ENCODE results near the gene TGFBR1. TPM values are rescaled to one million over a fixed set of nuclear protein-coding genes. Genes with fewer than 3 reads are reported as not detected.

TGFBR1 gene
- total RNA-seq, 1 donor from 2014 or later = 11.9 TPM

DNA sequence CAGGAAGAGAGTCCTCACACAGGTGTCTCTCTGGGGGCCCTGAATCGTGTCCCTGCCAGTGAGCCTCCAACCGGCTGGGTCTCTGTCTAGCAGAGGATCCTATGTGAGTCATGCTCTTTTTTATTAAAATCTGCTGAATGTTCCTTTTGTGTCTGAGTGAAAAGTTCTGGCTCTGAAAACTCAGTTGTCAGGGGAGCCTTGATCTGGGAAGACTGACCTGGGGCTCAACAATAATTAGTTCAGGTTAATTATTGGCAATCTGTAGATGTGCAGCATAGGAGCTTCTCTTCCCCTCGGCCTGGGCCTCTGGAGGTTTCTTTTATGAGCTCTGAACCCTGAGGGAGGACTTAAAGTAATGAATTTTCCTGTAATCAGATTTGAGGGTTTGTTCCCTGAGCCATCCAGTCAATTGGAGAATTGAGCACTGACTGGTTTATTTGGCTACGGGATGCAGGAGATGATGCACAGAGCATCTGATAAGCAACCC lies 71.7 kb downstream of the TGFBR1 start:
- intact Hi-C loops (cut with DNase I) = no loop called here
- ATAC-seq (ENCODE audit: poor library complexity) = no peak
- DNase-seq = no peak

DNA sequence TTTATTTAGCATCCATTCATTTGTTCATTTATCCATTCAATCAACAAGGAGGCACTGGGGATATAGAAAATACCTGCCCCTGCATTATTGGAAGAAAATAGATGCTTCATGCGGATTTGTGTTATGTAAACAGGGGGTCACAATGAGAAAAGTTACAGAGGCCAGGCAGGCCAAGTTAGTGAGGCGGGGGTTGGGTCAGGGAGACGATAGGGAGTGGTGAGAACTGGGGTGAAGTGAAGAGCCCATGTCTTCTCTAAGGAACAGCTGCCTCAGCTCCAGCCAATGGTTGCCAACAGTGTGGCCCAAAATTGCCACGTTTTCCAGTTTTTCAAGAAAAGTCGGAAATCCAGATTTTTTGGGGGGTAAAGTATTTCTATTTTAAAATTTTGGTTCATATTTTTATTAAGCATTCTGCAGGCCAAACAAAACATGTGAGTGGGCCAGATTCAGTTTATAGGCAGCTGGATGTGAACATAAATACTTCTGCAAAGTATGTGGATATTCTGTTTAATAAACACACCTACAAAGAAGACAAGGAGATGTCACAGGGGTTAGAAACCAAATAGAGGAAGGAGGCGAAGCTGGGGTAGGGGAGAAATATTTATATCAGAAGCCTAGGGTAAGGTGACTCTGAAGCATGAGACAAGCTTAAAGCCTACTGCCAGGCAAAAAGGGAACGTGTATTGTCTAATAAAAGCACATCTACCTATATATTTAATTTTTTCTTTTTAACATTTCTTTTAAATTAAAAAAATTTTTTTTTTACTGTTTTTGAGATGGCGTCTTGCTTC lies 72.9 kb downstream of the TGFBR1 start:
- ATAC-seq (ENCODE audit: poor library complexity) (no peak), DNase-seq (no peak)
- intact Hi-C loops (cut with DNase I) = no loop called here

DNA sequence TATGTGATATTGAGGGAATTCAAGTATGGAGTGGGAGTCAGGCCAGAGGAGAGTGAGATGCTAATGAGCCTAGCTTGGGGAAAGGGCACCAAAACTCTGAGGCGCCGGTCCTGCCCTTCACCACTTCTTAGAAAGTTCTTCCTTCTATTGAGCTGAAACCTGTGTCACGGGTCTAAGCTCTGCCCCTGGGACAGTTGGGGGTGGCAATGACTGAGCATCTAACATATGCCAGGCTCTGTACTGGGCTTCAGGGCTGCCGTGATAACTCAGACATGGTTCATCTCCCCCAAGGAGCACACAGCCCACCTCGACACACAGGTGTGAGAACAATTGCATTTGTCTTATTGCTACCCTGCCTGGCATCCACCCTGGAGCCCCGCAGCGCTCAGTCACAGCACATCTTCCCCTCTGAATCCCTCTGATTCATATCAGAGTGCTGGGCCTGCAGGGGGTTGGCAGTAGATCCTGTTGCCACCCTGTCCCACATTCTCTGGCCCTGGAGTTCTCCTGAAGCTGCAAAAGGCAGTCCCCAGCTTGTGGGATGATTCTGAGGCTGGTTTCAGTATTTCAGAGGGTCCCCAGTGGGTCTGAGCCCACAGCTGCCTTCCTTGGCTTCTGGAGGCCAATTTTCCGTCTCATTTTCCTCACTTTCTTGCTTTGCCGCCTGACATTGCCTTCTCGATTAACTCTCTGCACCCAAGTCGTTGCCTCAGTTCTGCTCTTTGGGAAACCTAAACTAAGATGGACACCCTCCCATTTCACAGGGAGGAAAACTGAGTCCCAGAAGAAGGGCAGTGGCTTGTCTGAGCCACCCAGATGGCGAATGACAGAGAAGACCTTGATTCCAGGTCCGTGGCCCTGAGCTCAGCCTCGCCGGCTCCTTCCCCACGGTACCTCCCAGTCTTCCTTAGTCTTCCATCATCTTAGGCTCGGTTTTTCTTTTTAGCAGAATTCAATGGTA lies 74.3 kb downstream of the TGFBR1 start:
- ATAC-seq (ENCODE audit: poor library complexity) = no peak
- intact Hi-C loops (cut with DNase I) = no loop called here
- DNase-seq = no peak

DNA sequence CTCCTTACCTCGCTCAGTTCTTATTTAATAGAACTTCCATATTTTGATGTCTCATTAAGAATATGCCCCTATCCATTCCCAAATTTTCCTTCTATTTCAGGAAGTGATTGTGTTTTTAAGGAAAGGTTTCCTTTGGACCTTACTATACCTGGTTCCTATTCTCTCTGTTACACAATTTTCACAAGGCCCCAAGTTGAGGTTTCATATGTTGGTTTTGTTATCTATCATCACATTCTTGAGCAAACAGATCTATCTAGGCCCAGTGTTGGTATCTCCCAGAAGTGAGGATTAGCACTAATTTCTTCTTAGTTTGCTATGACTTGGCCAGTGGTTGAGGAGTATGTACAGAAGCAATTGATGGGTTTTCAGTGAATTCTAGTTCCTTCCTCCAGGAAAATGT lies 75.3 kb downstream of the TGFBR1 start:
- DNase-seq (no peak), ATAC-seq (ENCODE audit: poor library complexity) (no peak)
- intact Hi-C loops (cut with DNase I) = loop anchor here (10.0 kb wide), 1 partner anchor 1145 kb away; no protein-coding TSS in a partner anchor

DNA sequence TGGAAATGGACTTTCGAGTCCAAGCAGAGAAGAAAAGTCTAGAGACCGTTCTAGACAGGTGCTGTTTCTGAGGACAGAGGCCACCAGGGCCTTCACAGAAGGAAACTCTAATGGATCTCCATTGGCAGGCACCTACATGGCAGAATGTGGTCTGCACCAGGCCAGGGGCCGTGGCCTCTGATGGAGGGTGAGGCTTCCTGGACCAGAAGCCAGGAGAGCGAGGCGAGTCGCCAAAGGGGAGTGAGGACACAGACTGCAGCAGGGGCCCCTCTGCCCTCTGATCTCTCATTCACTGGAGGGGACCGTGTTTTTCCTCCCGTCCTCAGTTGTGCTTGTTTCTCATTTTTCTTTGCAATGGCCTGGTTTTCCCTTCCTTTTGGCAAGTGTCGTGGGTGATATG lies 75.7 kb downstream of the TGFBR1 start:
- ATAC-seq (ENCODE audit: poor library complexity) (no peak), DNase-seq (no peak)
- intact Hi-C loops (cut with DNase I) = loop anchor here (10.0 kb wide), 1 partner anchor 1144 kb away; no protein-coding TSS in a partner anchor

DNA sequence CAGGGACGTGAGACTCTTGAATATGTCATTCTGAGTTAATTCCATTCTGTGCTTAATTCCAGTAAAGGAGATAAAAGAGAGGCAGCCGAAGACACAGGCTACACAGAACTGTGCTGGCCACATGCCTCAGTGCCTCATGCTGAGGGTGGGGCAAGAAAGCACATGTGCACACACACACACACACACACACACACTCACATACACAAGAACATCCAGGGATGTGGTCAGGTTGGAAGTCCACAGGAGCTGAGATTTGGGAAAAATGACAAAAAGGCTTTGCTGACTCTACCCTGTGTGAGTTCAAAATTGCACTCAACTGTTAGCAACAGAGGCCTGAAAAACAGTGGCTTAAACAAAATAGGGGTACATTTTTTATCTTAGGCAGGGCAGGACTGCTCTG lies 76.3 kb downstream of the TGFBR1 start:
- ATAC-seq (ENCODE audit: poor library complexity) (no peak), DNase-seq (no peak)
- intact Hi-C loops (cut with DNase I) = loop anchor here (10.0 kb wide), 1 partner anchor 1144 kb away; no protein-coding TSS in a partner anchor

DNA sequence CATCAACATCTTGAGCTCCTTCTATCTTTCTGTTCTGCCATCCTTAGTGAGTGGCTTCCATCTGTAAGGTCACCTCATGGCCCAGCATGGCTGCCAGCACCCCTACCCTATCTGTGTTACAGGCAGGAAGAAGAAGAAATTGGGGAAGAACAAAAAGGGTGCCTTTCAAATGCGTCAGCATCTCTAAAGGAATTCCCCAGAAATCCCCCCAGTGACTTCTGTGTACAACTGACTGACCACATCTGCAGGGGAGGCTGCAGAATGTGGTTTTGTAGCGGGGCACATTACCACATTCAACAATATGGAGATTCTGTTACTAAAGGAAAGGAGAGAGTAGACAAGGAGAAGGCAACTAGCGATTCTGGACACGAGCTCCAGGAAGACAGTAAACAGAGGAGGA lies 76.7 kb downstream of the TGFBR1 start:
- DNase-seq = no peak
- ATAC-seq (ENCODE audit: poor library complexity) = no peak
- intact Hi-C loops (cut with DNase I) = loop anchor here (10.0 kb wide), 1 partner anchor 1143 kb away; no protein-coding TSS in a partner anchor

DNA sequence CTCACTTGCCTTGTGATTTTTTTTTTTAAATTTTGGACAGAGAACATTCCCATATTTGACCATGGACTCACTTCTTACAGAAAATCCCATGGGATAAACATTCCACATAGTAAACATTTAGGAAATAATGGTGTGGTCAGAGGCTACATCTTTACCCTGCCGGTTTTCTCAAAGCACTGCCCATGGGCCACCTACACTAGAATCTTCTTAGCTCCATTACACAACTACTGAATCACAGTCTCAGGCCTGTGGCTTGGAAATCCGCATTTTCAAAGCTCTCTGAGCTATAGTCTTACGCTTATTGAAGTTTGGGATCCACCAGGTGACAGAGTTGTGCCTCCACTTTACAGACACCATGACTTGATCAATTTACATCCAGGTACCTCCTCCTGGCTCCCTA lies 77.4 kb downstream of the TGFBR1 start:
- intact Hi-C loops (cut with DNase I) = loop anchor here (10.0 kb wide), 1 partner anchor 1142 kb away; no protein-coding TSS in a partner anchor
- no peak for ATAC-seq (ENCODE audit: poor library complexity)
- no peak for DNase-seq

DNA sequence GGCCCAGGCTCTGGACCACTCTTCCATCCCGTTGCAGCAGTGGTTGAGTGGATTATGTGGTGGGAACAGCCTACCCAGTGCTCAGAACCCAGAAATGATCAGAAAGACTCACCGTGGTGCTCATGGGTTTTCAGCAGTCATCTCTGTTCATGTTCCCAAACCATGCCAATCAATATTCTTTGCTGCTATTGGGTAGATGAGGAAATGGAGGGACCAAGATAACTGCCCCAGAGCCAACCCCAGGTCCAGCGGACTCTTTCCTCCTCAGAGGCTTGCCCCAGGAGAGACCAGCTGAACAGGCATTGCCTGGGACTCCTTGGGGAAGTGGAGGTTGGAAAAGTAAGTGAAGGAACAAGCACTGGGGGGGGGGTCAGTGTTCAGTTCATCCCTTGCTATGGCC lies 78.7 kb downstream of the TGFBR1 start:
- intact Hi-C loops (cut with DNase I) = loop anchor here (10.0 kb wide), 1 partner anchor 1141 kb away; no protein-coding TSS in a partner anchor
- ATAC-seq (ENCODE audit: poor library complexity) = no peak
- DNase-seq = no peak

DNA sequence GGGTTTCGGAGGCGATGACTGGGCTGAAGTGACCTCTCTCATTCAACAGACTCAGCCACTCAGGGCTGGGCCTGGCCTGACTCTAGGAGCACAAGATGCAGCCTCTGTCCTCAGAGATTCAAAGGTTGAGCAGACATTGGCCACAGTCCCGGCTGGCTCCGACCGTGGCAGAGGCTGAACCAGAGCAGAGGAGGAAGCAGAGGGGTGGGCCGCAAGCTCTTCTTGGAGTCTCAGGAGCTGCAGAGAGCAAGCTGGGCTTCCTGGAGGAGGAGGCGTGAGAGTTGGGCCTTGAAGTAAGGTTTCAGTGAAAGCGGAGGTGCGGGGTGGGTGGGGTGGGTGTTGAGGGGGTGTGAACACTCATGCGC lies 79.2 kb downstream of the TGFBR1 start:
- ATAC-seq (ENCODE audit: poor library complexity) = peak; percentile 26
- intact Hi-C loops (cut with DNase I) = loop anchor here (10.0 kb wide), 1 partner anchor 1141 kb away; no protein-coding TSS in a partner anchor
- peak; percentile 60 for DNase-seq

DNA sequence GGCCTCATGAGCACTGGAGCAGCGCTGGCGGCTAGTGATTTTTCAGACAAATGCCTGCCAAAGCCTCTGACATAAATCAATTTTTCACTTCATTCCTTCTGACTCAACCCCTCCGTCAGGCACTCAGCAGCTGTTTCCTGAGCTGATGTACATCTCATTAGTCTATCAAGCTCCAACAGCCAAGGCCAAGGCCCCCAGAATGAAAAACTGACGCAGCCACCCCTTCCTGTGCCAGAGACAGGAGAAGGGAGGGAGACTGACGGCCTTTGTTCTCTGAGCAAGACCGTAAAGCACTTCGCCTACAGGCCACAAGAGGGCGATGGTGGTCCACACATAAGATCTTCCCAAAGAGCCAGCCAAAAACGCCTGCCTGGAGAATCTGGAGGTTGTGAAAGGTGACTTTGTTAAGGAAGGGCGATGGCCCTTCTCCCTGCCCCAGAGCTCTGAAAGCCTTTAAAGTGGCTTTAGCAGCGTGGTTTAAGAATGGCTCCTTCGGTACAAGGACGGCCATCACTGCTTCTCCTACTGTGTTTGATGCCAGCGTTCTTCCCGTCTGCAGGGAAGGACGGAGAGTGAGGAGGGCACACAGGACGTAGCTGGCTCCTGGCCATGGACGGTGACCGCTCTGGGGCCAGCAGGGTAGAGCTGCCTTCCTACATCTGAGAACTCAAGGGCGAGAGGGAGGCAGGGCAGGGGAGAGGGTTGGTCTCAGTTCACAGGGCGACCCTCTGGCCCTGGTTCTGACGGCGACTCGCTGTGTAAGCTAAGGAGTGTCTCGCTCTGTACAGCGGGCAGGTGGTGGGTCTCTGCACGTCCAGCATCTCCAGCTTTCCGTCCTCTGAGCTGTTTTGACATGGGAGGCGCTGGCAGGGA lies 79.8 kb downstream of the TGFBR1 start:
- intact Hi-C loops (cut with DNase I) = loop anchor here (10.0 kb wide), 1 partner anchor 1140 kb away; no protein-coding TSS in a partner anchor
- ATAC-seq (ENCODE audit: poor library complexity) (peak; percentile 97), DNase-seq (peak; percentile 91)

DNA sequence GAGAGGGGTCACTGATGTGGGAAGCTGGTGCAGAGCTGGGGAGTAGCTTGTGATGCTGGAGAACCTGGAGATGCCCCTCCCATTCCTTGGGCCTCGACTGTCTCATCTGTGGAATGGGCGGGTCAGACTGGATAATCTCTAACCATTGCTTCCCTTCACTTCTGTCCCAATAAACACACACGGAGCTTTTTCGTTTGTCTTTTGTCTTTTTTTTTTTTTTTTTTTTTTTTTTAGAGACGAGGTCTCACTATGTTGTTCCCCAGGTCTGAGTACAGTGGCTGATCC lies 80.4 kb downstream of the TGFBR1 start:
- ATAC-seq (ENCODE audit: poor library complexity) (no peak), DNase-seq (no peak)
- intact Hi-C loops (cut with DNase I) = loop anchor here (10.0 kb wide), 1 partner anchor 1140 kb away; no protein-coding TSS in a partner anchor

DNA sequence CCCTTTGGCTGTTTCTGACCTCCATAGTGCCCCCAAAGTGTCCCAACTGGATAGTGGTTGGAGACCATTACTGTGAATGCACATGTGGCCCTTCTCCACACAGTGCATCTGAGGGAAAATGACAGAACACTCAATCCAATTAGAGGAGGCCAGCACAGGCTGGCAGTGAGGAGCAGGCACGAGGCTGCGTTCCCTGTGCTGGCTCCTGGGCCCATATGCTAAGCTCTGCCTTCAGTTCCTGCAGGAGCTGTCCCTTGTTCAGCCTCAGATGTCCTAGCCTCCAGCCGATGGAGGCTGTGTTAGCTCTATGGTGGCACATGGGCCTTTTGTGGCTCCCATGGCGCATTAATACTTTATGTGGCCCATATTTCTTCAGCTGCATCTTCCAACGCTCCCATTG lies 81.0 kb downstream of the TGFBR1 start:
- intact Hi-C loops (cut with DNase I) = loop anchor here (10.0 kb wide), 1 partner anchor 1139 kb away; no protein-coding TSS in a partner anchor
- no peak for DNase-seq
- ATAC-seq (ENCODE audit: poor library complexity) = no peak

DNA sequence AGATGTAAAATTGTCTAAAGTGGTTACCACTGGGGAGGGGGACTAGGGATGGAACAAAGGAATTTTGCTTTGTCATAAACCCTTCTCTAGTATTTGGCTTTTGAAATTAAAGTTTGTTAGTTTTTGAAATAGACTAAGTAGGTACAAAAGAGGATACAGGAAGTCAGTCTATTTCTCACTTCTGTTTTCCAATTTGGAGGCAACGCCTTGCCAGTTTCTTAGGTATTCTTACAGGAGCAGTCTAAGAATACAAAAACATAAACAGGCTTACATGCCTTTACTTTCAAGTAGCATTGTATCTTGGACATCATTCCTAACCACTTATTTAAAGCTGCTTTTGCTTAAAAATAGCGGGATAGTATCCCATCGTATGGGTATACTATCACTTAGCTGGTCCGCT lies 82.4 kb downstream of the TGFBR1 start:
- ATAC-seq (ENCODE audit: poor library complexity) = no peak
- intact Hi-C loops (cut with DNase I) = loop anchor here (10.0 kb wide), 1 partner anchor 1137 kb away; no protein-coding TSS in a partner anchor
- no peak for DNase-seq

DNA sequence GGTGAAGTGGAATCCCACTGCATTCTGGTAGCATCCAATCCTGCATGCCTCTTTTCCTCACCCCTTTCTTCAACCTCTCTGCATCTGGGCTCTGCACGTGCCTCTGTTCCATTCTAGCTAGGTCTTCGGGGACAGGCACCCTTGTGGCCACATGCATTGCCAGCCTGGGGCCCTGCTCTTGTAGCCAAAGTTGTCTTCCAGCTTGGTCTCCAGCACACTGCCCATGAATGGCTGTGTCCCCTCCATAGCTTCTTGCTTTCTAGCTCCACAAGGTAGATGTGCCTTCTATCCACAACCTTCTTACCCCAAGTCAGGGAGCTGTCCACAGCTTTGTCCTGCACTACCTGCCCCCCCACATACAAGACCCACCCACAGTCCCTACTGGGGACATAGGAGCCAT lies 84.3 kb downstream of the TGFBR1 start:
- intact Hi-C loops (cut with DNase I) = loop anchor here (10.0 kb wide), 1 partner anchor 1136 kb away; no protein-coding TSS in a partner anchor
- no peak for DNase-seq
- no peak for ATAC-seq (ENCODE audit: poor library complexity)

DNA sequence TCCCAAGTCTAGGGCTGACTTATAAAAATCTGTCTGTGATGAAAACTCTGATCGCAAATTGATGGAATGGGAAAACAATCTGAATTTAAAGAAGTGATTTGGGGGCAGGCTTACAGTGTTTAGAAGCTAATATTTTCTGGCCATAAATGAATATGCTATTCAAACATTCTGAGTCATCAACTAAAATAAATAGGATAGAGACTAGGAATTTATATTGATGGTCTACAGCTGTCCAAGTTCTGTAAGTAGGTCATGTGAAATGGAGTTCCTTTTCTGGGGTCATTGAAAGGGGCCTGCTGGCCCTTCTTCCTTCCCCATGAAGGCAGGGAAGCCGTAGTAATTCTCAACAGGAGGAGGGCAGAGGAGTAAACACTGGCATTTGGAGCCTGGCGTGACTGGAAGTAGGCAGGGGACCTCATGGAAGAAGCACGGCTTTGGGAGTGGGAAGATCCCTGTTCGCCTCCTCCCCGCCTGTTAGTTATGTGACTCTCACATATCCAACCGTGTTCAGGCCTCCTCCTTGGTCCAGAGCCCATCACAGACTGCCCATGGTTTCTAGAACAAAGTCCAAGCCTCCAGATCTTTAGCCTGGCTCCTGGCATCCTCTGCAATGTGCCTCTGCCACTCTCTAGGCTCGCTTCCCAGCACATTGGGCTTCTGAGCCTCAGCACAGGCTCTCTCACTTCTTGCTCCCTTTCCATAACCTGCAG lies 85.1 kb downstream of the TGFBR1 start:
- intact Hi-C loops (cut with DNase I) = loop anchor here (10.0 kb wide), 1 partner anchor 1135 kb away; no protein-coding TSS in a partner anchor
- ATAC-seq (ENCODE audit: poor library complexity) (no peak), DNase-seq (no peak)

DNA sequence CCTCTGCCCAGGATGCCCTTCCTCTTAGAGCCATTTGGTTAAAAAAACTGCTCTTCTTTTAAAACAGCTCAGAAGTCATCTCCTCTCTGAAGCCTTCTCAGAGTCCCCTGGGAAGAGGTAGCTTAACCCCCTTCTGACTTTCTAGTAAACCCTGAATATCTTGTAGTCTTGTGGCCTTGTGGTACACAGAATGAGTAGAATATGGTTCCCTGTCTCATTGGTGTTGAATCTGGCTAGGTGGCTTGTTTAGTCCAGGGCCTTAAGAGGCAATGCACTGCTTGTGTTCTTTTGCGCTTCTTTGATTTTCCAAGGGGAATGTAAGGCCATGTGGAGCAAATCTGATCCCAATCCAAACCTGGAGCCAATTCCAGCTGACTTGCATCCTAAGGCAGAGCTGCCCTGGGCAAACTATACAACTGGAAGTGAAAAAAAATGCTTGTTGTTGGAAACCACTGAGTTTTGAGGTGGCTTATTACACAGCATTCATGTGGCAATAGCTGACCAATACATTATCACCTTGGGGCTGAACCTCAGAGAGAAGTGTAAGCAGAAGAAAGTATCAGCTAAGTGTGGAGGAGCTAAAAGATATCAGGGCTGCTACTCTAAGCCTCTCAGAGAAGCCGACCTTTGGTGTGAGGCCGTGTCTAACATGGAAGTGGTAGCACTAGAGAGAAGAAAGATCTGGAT lies 85.8 kb downstream of the TGFBR1 start:
- DNase-seq (no peak), ATAC-seq (ENCODE audit: poor library complexity) (no peak)

More for the DNA sequence above, 85.8 kb downstream of the TGFBR1 start:
- intact Hi-C loops (cut with DNase I) = no loop called here
